Neutrophil (primary cell): ENCODE results near the gene PINK1.

Experiments
- H3K27ac ChIP-seq: fragments of 200-600 bp; sonication (generic); 2 replicates; pipeline ENCODE4 v1.5.1; 2016; ENCODE audit warnings: mild to moderate bottlenecking, moderate library complexity
- H3K27me3 ChIP-seq: fragments of 200-600 bp; sonication (generic); 2 replicates; pipeline ENCODE4 v1.6.0; 2016; ENCODE audit warnings: mild to moderate bottlenecking
- H3K36me3 ChIP-seq: fragments of 200-600 bp; sonication (generic); 2 replicates; pipeline ENCODE4 v1.5.1; 2017
- H3K4me1 ChIP-seq, 2 experiments: fragments of 200-600 bp in 1 of 2; sonication (generic) in 1 of 2; 1 replicate in 1 of 2; 2 replicates in 1 of 2; pipeline versions ENCODE4 v1.5.1 to v1.6.1; 2013 to 2016; ENCODE audit warnings: low read depth in 1 of 2, low read length in 1 of 2, mild to moderate bottlenecking in 1 of 2, moderate library complexity in 1 of 2; ENCODE audit not compliant: control insufficient read depth in 1 of 2, insufficient read depth in 1 of 2
- H3K4me3 ChIP-seq, 2 experiments: fragments of 200-600 bp in 1 of 2; sonication (generic) in 1 of 2; 1 replicate in 1 of 2; 2 replicates in 1 of 2; pipeline ENCODE4 v1.5.1; 2013 to 2016; ENCODE audit warnings: low read depth in 1 of 2, low read length in 1 of 2, mild to moderate bottlenecking in 1 of 2, moderate library complexity in 1 of 2
- H3K9me3 ChIP-seq: fragments of 200-600 bp; sonication (generic); 2 replicates; pipeline ENCODE4 v1.5.1; 2016
- TF ChIP-seq, protein P1 (sequence below): fragments of 200-600 bp; sonication (generic); IDR thresholded peaks from 2 replicates; pipeline ENCODE4 v1.5.1; 2016; ENCODE audit warnings: antibody characterized with exemption

Gene PINK1

DNA sequence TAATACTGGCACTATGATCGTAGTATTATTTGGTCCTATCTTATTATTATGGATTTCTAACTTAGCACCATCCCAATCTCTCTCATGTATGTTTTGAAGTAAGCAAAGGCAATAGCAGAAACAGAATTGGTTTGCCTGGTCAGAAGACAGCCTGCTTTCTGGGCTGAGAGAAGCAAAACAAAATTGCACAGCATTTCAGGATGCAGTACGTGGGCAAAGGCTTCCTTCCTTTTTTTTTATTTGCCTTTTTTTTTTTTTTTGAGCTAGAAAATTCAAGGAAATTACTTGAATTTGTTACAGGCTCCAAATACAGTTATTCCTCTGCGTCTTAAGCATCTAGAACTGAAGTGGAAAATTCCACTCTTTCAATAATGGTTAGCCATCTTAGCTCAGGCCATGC, 35.6 kb upstream of the PINK1 start:
- TF ChIP-seq, protein P1, sequence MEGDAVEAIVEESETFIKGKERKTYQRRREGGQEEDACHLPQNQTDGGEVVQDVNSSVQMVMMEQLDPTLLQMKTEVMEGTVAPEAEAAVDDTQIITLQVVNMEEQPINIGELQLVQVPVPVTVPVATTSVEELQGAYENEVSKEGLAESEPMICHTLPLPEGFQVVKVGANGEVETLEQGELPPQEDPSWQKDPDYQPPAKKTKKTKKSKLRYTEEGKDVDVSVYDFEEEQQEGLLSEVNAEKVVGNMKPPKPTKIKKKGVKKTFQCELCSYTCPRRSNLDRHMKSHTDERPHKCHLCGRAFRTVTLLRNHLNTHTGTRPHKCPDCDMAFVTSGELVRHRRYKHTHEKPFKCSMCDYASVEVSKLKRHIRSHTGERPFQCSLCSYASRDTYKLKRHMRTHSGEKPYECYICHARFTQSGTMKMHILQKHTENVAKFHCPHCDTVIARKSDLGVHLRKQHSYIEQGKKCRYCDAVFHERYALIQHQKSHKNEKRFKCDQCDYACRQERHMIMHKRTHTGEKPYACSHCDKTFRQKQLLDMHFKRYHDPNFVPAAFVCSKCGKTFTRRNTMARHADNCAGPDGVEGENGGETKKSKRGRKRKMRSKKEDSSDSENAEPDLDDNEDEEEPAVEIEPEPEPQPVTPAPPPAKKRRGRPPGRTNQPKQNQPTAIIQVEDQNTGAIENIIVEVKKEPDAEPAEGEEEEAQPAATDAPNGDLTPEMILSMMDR, result no peak
- Histone ChIP-seq H3K9me3 (no peaks in the 10 kb centered on the region), H3K36me3 (peaks cover 46% of the 10 kb centered on the region), H3K27me3 (no peaks in the 10 kb centered on the region), H3K27ac (peak overlapping the region; percentile 98), H3K4me1 (peaks cover 99% of the 10 kb centered on the region in 2 experiments), H3K4me3 (peak overlapping the region; percentile 47 to 57)

DNA sequence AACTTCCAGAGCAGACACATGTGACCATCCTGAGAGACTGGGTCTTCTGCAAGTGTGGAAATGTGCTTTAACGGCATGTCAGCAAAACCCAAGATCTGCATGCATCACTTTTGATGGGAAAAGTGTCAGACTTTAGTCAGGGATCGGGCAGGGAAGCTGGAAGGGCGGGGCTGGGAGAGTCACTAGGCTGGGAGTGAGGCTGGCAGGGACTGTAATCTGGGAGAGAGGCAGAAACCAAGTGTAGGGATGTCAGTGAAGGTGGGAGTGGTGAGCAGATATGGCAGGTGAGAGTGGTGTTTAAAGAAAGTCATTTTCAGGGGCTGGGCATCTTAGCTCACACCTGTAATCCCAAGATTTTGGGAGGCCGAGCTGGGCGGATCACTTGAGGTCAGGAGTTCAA, 33.1 kb upstream of the PINK1 start:
- H3K27ac ChIP-seq, result peak overlapping the region; percentile 98
- TF ChIP-seq, protein P1, result no peak
- H3K9me3 ChIP-seq, result no peaks in the 10 kb centered on the region
- H3K4me3 ChIP-seq, result peak overlapping the region in 1 of 2 experiments; percentile 35
- no peaks in the 10 kb centered on the region for H3K27me3 ChIP-seq
- H3K4me1 ChIP-seq, result peaks cover 99 to 100% of the 10 kb centered on the region in 2 experiments
- H3K36me3 ChIP-seq, result peaks cover 29% of the 10 kb centered on the region

DNA sequence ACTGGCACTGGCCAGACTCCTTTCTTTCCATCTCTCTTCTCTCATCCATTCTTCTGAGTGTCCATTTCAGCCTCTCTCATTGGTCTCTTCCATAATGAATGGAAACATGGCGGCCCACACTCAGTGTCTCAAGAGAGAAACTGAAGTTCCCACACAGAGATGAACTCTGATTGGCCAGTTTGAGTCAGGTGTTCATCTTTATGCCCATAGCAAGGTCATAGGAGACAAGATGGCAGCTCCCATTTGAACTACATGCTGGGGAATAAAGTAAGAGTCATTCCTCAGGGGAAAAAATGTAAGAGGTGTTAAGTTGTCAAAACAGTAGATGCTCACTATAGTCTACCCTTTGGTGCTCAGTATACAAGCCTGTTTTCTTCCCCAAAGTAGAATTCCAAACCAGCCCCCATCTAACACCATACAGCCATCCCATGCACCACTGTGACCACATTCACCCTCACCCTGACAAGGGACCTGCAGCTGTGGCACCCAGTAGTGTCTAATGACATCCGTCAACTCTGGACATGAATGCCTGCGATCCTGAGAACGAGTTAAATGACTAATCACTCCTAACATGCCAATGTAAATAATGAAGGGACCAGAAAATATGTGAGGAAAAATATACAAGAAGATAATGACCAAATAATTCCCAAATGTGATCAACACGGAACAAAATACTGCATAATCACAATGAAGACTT, 32.0 kb upstream of the PINK1 start:
- Histone ChIP-seq H3K27ac (peak overlapping the region; percentile 98), H3K4me1 (peaks cover 93 to 96% of the 10 kb centered on the region in 2 experiments), H3K4me3 (peak overlapping the region in 1 of 2 experiments; percentile 18)

DNA sequence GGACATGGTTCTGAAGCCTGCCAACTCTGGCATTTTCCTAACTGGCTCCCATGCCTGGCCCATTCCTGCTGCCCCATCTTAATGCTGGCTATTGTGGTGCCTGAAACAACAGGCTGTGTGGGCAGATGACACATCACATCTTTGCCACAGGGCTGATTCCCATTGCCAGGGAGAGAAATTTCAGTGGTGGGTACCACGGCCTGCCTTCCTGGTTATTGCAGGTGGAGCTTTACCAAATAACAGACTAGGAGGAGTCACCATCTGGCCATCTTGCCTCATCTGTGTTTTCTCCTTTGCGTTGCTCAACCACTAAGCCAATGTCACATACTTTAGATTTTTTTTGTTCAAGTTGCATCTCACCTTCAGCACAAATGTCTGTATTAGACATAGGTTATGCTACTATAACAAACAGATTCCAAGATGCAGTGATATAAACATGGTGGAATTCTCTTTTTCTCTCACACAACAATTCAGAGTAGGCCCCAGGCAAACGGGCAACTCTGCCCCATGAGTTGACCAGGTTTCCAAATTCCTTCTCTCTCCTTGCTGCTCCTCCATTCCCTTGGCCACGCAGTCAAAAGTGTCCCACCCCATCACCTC, 30.3 kb upstream of the PINK1 start:
- H3K9me3 ChIP-seq, result no peaks in the 10 kb centered on the region
- no peaks in the 10 kb centered on the region for H3K27me3 ChIP-seq
- TF ChIP-seq, protein P1, result no peak
- H3K27ac ChIP-seq, result peak overlapping the region; percentile 98
- peak overlapping the region; percentile 42 to 60 for H3K4me3 ChIP-seq
- H3K4me1 ChIP-seq, result peaks cover 93 to 96% of the 10 kb centered on the region in 2 experiments
- peaks cover 46% of the 10 kb centered on the region for H3K36me3 ChIP-seq

More for the DNA sequence above, 32.0 kb upstream of the PINK1 start:
- TF ChIP-seq, protein P1, result no peak
- H3K36me3 ChIP-seq, result peaks cover 29% of the 10 kb centered on the region
- H3K9me3 ChIP-seq, result no peaks in the 10 kb centered on the region
- H3K27me3 ChIP-seq, result no peaks in the 10 kb centered on the region

DNA sequence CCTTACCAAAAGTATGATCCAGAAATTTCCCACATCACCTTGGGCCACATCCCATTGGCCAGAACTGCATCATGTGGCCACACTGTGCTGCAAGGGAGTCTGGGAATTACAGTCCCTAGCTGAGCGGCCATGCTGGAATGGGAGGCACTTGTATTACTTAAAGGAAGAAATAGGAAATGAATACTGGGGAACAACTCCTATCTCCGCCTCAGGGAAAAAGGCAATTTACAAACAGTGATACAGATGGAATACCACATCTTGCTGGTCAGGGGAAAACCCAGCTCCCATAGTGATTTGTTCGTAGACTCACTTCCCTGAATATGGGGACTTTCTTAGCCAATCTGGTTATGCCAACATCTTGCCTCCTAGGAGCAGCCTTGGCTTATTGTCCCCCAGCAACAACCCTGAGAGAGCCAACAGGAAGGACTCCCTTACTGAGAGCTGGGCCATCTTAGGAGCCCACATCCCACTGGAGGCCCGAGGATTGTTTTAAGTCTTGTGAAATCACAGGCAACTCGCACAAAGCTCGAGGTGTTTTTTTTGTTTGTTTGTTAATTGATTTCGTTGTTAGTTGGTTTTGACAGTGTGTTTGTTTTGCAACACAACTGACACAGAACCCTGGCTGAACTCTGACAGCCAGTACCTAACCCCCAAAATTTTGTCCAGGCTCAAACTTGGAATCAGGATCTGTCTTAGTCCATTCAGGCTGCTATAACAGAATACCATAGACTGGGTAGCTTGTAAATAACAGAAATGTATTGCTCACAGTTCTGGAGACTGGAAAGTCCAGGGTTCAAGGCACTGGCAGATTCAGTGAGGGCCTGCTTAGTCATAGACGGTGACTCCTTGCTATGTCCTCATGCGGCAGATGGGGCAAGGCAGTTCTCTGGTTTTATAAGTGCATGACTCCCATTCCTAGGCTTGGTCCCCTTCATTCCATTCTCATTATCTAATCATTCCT, 29.5 kb upstream of the PINK1 start:
- peak overlapping the region; percentile 42 to 60 for H3K4me3 ChIP-seq
- H3K27me3 ChIP-seq, result no peaks in the 10 kb centered on the region
- peaks cover 54% of the 10 kb centered on the region for H3K36me3 ChIP-seq
- peaks cover 93 to 96% of the 10 kb centered on the region in 2 experiments for H3K4me1 ChIP-seq
- H3K27ac ChIP-seq, result peak overlapping the region; percentile 98
- H3K9me3 ChIP-seq, result no peaks in the 10 kb centered on the region
- TF ChIP-seq, protein P1, result no peak
